ENCODE data around the gene INPP4A.

INPP4A gene

GRCh38 chr2:98637401-98638147 lies 192.9 kb downstream of the INPP4A start:
- DNase-seq (ENCODE audit: low read depth) = no peak

GRCh38 chr2:98643496-98644100 lies 198.9 kb downstream of the INPP4A start:
- no peak for DNase-seq (ENCODE audit: low read depth)
